Neural cell (in vitro differentiated cells): ENCODE data around the gene HSFX3. TPM values are rescaled to one million over a fixed set of nuclear protein-coding genes. Genes with fewer than 3 reads are reported as not detected.
"Not testable (repeated sequence)": the region's sequence is repeated elsewhere in the genome, so short reads cannot be mapped to it uniquely, and the experiment has no call there.

Experiments
- H2AFZ ChIP-seq: fragments of 200-600, 300-800 bp; sonication (generic), shearing (Covaris generic); 2 replicates; pipeline ENCODE4 v1.6.0; 2014; ENCODE audit warnings: low read depth, mild to moderate bottlenecking, antibody characterized with exemption, low read length, moderate library complexity
- H3F3A ChIP-seq: fragments of 200-600 bp; shearing (Covaris generic); 2 replicates; pipeline ENCODE4 v1.6.1; 2016; ENCODE audit warnings: mild to moderate bottlenecking, moderate library complexity, mixed read lengths, antibody characterized with exemption, low read length; ENCODE audit not compliant: insufficient read depth, poor library complexity, severe bottlenecking
- H3K27ac ChIP-seq: fragments of 200-600, 300-800 bp; sonication (generic), shearing (Covaris generic); 2 replicates; pipeline ENCODE4 v1.5.1; 2014; ENCODE audit warnings: mild to moderate bottlenecking, low read length, moderate library complexity
- H3K27me3 ChIP-seq: fragments of 300-800, 200-600 bp; sonication (generic), shearing (Covaris generic); 2 replicates; pipeline ENCODE4 v1.6.0; 2014; ENCODE audit warnings: mild to moderate bottlenecking, low read depth, low read length, moderate library complexity; ENCODE audit not compliant: insufficient read depth
- H3K36me3 ChIP-seq: fragments of 300-800, 200-600 bp; sonication (generic), shearing (Covaris generic); 2 replicates; pipeline ENCODE4 v1.5.1; 2014; ENCODE audit warnings: mild to moderate bottlenecking, antibody characterized with exemption, low read length, moderate library complexity; ENCODE audit not compliant: insufficient read depth
- H3K4me2 ChIP-seq: fragments of 300-800, 200-600 bp; sonication (generic), shearing (Covaris generic); 2 replicates; pipeline ENCODE4 v1.6.0; 2014; ENCODE audit warnings: mild to moderate bottlenecking, low read length
- H3K4me3 ChIP-seq: fragments of 300-800, 200-600 bp; sonication (generic), shearing (Covaris generic); 2 replicates; pipeline ENCODE4 v1.5.1; 2014; ENCODE audit warnings: mild to moderate bottlenecking, low read length, moderate library complexity
- H3K79me2 ChIP-seq: fragments of 200-600 bp; shearing (Covaris generic); replicated peaks from 2 replicates; pipeline ENCODE4 v1.6.0; 2014; ENCODE audit warnings: mild to moderate bottlenecking, low read length, moderate library complexity; ENCODE audit not compliant: insufficient read depth
- H3K9ac ChIP-seq: fragments of 300-800, 200-600 bp; sonication (generic), shearing (Covaris generic); 2 replicates; pipeline ENCODE4 v1.6.1; 2016; ENCODE audit warnings: mild to moderate bottlenecking, low read length, mixed read lengths
- H3K9me2 ChIP-seq: fragments of 200-600 bp; shearing (Covaris generic); 2 replicates; pipeline ENCODE4 v1.6.1; 2016; ENCODE audit warnings: mild to moderate bottlenecking, low read length, mixed read lengths; ENCODE audit not compliant: insufficient read depth
- H3K9me3 ChIP-seq: fragments of 200-600, 300-800 bp; sonication (generic), shearing (Covaris generic); 2 replicates; pipeline ENCODE4 v1.6.1; 2016; ENCODE audit warnings: mild to moderate bottlenecking, mixed run types, low read length, moderate library complexity, mixed read lengths
- H4K20me1 ChIP-seq: fragments of 200-600 bp; shearing (Covaris generic); 2 replicates; pipeline ENCODE4 v1.6.1; 2016; ENCODE audit warnings: mild to moderate bottlenecking, mixed run types; ENCODE audit not compliant: insufficient read depth
- polyA minus RNA-seq: library from RNA; depleted of rRNA, polyadenylated mRNA; stranded (reverse); fragments of >200 nt; gene quantifications from 2 replicates; pipeline ENCODE4 v1.2.3, GENCODE V29; 2014
- polyA plus RNA-seq: library from polyadenylated mRNA; depleted of rRNA; stranded (reverse); fragments of >200 nt; gene quantifications from 2 replicates; pipeline ENCODE4 v1.2.3, GENCODE V29; 2014

HSFX3 gene
- polyA plus RNA-seq: not detected in 2 replicates
- not detected in 2 replicates for polyA minus RNA-seq

DNA sequence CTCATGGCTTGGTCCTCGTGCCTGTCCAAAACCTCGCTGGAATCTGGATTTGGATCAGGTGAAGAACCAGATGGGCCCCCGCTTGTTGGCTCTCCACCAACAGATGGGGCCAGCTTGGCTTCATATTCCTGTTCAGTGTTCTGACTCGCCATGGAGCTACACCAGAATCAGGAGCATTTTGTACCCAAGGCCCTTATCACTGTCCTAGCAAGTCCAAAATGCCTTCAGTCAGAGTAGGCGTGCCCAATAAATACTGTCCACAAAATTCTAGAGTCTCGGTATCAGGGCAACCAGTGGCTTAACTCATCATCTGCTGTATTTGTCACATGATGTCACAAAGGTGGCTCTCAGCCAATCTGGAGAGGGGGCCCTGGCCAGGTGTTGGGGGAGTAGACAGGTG lies at the start of gene HSFX3:
Gene HSFX3 (minus strand): TSS at position 224 of the 400 bp plus-strand sequence. CDS start 72 bp downstream, at position 152.
- H3F3A ChIP-seq, H2AFZ ChIP-seq, H3K9me2 ChIP-seq, H3K4me2 ChIP-seq, H3K4me3 ChIP-seq, H4K20me1 ChIP-seq, H3K9ac ChIP-seq, H3K27ac ChIP-seq, H3K79me2 ChIP-seq, H3K27me3 ChIP-seq, H3K9me3 ChIP-seq, H3K36me3 ChIP-seq: not testable (repeated sequence)

- not testable (repeated sequence) for H3K27me3 ChIP-seq, H3K79me2 ChIP-seq, H4K20me1 ChIP-seq, H3K9ac ChIP-seq, H3K4me2 ChIP-seq, H2AFZ ChIP-seq, H3F3A ChIP-seq, H3K4me3 ChIP-seq, H3K36me3 ChIP-seq, H3K9me2 ChIP-seq, H3K9me3 ChIP-seq, H3K27ac ChIP-seq
Measured at GRCh38 chrX:149598603-149599002, 48.9 kb upstream of the HSFX3 start.

DNA sequence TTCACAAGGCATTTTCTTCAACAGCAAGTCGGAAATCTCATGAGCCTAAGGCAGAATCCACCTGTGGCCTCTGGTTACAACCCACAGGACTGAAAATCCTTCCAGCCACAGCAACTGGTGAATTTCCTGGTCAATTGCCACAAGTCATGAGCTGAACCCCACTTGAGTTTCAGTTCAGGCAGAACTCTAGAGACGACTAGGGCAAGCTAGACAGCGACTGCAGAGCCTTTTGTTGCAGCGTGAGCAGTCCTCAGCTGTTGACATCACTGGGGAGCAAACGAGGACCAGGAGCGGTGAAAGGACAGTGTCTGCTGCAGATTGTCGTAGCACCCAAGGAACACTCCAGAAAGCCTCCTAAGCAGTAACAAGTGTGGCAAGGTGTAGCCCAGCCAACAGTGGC lies 46.2 kb upstream of the HSFX3 start:
- H3K36me3 ChIP-seq, H4K20me1 ChIP-seq, H3K27me3 ChIP-seq, H3K9me2 ChIP-seq, H3K9me3 ChIP-seq, H3K79me2 ChIP-seq, H3K27ac ChIP-seq, H3K4me2 ChIP-seq, H3F3A ChIP-seq, H3K4me3 ChIP-seq, H3K9ac ChIP-seq, H2AFZ ChIP-seq: not testable (repeated sequence)

DNA sequence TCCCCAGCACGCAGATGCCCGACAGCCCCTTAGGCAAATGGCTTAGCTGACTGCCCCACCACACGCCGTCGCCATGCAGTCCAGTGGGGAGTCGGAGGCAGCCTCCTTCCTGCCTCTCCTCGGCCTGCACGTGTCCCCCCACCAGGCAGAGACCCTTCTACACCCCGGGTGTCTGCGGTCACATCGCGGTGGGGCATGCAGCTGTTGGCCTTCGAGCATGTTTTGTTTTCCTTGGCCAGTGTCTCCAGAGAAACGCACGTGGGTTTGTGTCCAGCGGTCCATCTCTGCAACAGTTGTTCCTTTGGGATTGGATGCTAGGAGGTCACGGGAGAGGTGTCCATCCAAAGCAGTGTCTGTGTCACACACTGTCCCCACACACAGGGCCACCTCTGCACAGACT lies 45.5 kb upstream of the HSFX3 start, which contains the start of gene HSFX2:
Gene HSFX2 (minus strand): TSS at position 101 of the 400 bp plus-strand sequence. CDS start 614 bp downstream, outside the sequence.
- H4K20me1 ChIP-seq, H3K9me2 ChIP-seq, H3F3A ChIP-seq, H3K9ac ChIP-seq, H3K27ac ChIP-seq, H2AFZ ChIP-seq, H3K4me2 ChIP-seq, H3K9me3 ChIP-seq, H3K4me3 ChIP-seq, H3K36me3 ChIP-seq, H3K27me3 ChIP-seq, H3K79me2 ChIP-seq: not testable (repeated sequence)

DNA sequence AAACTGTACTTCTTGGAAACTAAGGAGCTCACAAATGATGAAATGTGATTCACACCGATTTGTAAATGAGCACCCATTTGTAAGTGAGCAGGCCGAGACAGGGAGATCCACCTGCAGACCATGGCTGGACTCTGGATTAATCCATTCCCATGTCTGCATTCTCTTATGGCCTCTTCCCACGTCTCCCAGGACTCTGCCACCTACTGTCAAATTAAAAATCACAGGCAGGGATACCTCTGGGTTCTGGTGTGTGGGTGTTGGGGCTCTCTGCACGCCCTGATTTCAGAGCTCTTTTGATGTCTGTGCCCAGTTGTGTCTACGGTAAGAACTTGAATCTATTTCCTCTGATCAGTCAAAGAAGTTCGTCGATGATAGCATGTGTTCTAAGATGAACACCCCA lies 41.3 kb upstream of the HSFX3 start:
- H3K27me3 ChIP-seq, H3K27ac ChIP-seq, H3K36me3 ChIP-seq, H3K4me2 ChIP-seq, H3K9me3 ChIP-seq, H3K79me2 ChIP-seq, H3K9ac ChIP-seq, H4K20me1 ChIP-seq, H3K9me2 ChIP-seq, H2AFZ ChIP-seq, H3K4me3 ChIP-seq, H3F3A ChIP-seq: not testable (repeated sequence)

GRCh38 chrX:149587359-149587758 lies 37.6 kb upstream of the HSFX3 start, which contains the start of gene MAGEA9B:
Gene MAGEA9B, minus strand, starts transcription at chrX:149587459. Its CDS starts 4,280 bp downstream, at chrX:149583179.
- H3K27ac ChIP-seq, H3K36me3 ChIP-seq, H3K27me3 ChIP-seq, H4K20me1 ChIP-seq, H3K9me3 ChIP-seq, H3K9ac ChIP-seq, H3F3A ChIP-seq, H2AFZ ChIP-seq, H3K4me3 ChIP-seq, H3K9me2 ChIP-seq, H3K79me2 ChIP-seq, H3K4me2 ChIP-seq: not testable (repeated sequence)

DNA sequence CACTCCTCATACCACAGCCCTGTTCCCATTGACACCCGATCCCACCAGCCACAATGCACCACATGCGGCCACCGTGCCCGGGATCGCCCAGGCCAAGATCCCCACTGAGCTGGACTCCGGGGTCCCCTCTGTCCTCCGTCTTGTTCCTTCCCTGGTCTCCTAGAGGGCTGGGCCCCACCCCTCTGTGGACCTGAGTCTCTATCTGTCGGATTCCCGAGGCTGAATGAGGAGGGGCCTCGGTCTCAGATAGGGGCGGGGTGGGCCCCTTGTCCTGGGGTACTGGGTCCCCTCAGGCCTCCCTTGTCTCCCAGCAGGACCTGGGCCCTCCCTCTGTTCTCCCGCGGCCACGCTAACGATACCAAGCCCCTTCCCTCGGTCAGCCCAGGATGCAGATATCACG lies 35.9 kb upstream of the HSFX3 start:
- not testable (repeated sequence) for H3K4me3 ChIP-seq, H3K9me3 ChIP-seq, H3K9ac ChIP-seq, H3K9me2 ChIP-seq, H3K36me3 ChIP-seq, H3K27me3 ChIP-seq, H3K27ac ChIP-seq, H2AFZ ChIP-seq, H3F3A ChIP-seq, H3K79me2 ChIP-seq, H4K20me1 ChIP-seq, H3K4me2 ChIP-seq

DNA sequence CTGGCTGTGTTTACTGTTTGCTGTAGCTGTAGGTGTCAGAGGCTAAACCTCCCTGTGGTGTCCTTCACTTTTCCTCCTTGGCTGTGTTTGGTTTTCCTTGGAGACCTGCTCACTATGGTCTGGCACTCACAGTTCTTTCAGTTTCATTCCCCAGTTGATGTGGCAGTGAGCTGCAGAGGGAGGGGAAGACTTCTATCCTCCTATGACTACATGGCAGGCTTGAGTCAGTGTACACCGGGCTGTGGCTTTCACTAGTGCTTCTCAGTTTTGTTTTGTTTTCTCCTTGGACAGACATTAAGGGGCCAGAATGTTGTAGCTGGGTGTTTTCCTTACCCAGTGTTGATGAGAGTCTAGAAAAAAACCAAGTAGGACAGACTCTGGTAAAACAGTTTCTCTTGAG lies 23.7 kb upstream of the HSFX3 start:
- not testable (repeated sequence) for H3K4me3 ChIP-seq, H3K79me2 ChIP-seq, H3K9ac ChIP-seq, H3K4me2 ChIP-seq, H3F3A ChIP-seq, H3K9me2 ChIP-seq, H2AFZ ChIP-seq, H3K36me3 ChIP-seq, H4K20me1 ChIP-seq, H3K27ac ChIP-seq, H3K27me3 ChIP-seq, H3K9me3 ChIP-seq
